Stimulated activated CD4-positive, alpha-beta T cell treated with anti-CD3 and anti-CD28 coated beads, Interleukin-4, amount 100 ng/mL, for 1 hour (primary cell): ENCODE results near the gene BMP8A.

Experiments
- DNase-seq: peaks from one replicate; pipeline ENCODE4 v3.0.0-alpha.2; 2020

BMP8A gene

GRCh38 chr1:39529901-39530535 lies 38.6 kb downstream of the BMP8A start:
- DNase-seq = no peak

DNA sequence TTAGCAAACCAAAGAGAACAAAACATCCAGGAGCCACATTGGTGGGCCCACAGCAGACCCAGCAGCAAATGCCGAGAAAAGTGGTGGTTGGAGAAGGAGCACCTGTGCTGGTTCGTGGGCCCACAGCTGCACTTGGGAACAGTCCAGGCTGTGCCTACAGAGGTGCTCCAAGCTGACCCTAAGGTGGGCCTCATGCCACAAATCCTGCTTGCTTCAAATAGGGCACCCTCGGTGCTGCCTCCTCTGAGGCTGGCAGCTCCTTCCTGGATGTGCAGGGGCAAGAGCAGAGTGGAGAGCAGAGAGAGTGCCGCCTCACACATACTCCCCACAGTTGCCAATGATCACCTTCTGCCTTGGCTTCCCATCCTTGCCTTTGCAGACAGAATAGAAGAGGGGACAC lies 40.1 kb downstream of the BMP8A start:
- no peak for DNase-seq

DNA sequence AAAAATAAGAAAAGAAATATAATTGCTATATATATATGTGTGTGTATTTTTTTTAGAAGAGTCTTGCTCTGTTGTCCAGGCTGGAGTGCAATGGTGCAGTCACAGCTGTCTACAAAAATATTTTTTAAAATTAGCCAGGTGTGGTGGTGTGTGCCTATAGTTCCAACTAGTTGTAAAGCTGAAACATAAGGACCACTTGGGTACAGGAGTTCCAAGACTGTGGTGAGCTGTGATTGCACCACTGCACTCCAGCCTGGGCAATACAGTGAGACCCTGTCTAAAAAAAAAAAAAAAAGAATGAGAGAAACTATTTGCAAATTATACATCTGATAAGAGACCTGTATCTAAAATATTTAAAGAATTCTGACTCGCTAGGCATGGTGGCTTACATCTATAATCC lies 42.0 kb downstream of the BMP8A start:
- no peak for DNase-seq

DNA sequence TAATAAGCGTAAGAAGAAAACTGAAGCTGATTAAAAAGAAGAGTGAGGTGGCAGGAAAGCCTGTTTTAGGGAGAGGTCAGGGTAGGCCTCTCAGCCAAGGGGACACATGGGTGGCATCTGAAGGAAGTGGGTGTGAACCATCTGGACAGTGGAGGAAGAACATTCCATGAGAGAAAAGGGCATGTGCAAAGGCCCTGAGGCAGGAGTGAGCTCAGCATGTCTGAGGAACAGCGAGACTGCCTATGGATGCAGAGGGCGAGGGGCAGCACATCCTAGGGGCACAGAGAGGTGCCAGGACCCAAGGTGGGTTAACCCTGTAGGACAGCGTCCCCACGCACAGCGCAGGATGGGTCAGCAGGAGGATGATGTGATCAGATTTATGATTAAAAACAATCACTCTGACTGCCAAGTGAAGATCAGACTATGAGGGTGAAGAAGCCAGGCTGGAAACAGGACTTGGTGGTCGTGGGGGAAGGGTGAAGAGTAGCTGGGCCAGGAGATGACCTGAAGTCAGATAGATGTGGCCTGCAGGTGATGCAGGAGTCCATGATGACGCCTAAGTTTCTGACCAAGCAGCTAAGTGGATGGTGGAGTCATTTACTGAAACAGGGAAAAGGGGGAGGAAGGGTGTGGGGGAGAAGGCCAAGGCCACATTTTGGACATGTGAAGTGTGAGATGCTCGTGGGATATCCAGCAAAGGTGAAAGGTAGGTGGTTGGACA lies 47.3 kb downstream of the BMP8A start:
- DNase-seq = no peak

- no peak for DNase-seq
Observed at GRCh38 chr1:39539252-39539790, 47.9 kb downstream of the BMP8A start.

DNA sequence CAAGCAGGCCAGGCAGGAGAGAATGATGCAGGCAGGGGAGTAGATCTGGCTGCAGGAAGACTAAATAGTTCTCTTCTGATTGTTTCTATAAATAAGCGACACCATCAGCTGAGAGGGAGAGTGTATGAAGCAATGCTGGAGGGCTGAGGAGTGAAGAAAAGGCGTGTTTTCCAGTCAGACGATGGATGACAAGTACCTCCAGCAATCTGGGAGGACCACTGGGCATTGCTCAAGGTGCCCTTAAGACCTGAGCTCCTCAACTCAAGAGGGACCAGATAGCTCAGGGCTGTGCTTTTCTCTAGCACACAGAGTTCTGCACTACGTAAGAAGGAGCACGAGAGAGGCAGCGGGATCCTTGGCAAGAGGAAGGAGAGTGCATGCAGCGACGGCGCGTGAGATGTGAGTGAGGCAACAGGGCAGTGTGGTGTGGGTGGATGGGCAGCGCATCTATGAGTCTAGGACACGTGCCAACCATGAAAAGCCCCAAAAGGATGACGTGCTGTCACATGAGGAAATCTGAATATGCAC lies 49.1 kb downstream of the BMP8A start:
- no peak for DNase-seq

DNA sequence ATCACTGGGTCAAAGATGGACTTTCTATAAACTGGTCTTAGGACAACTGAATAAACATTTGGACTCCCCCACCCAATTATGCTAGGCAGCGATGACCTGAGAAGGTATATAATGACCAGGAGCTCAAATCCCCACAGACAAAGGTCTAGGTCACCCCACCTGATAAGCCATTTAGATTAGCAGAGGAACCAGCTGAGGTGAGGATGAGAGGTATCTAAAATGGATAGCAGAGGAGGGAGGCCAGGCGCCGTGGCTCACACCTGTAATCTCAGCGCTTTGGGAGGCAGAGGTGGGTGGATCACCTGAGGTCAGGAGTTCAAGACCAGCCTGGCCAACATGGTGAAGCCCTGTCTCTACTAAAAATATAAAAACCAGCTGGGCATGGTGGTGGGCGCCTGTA lies 51.5 kb downstream of the BMP8A start:
- no peak for DNase-seq

DNA sequence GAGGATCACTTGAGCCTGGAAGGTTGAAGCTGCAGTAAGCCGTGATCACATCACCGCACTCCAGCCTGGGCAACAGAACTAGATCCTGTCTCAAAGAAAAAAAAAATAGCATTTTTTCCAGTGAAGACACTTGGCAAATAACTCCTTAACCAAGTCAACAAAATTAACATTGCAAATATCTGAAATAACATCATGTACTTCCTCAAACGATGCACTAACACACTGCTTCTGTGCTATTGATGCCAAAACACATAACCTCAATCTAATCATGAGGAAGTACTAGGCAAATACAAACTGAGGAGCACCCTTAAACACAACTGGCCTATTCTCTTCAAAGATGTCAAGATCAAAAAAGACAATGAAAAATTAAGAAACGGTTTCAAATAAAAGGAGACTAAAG lies 52.9 kb downstream of the BMP8A start:
- DNase-seq = no peak

GRCh38 chr1:39545531-39545930 lies 54.1 kb downstream of the BMP8A start:
- no peak for DNase-seq

DNA sequence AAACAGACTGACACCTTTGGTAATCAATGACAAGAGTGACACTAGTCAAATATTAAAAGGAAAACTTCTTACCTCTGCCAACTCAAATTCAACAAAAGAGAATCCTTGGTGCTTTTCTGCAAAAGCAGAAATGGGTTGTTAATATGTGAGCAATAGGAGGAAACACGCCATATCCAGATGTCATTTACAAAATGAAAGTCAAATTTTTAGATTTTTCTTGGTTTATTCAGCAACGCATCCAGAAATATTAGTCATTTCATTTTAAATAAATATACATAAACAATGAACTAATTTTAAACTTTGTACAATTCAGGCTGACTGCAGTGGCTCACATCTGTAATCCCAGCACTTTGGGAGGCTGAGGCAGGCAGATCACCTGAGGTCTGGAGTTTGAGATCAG lies 62.8 kb downstream of the BMP8A start:
- no peak for DNase-seq

GRCh38 chr1:39561279-39561678 lies 69.8 kb downstream of the BMP8A start:
- no peak for DNase-seq

DNA sequence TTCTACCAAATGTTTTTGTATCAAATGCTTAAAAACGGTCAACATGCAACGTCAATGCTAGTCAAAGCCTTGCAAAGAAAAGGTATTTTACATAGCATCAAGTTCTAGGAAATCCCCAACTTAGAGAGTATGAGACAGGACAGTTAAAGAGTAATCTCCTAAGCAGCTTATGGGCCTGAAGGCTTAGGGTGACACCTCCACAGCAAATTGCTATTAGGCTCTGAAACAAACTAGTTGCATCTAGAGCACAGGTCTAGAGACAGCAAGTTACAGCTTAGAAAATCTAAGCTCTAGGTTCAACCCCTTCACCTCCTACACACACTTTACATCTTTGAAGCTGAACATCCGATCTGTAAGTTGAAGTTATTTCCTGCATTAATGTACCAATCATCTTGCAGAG lies 71.5 kb downstream of the BMP8A start:
- no peak for DNase-seq

- no peak for DNase-seq
Observed at GRCh38 chr1:39563669-39564068, 72.2 kb downstream of the BMP8A start.

DNA sequence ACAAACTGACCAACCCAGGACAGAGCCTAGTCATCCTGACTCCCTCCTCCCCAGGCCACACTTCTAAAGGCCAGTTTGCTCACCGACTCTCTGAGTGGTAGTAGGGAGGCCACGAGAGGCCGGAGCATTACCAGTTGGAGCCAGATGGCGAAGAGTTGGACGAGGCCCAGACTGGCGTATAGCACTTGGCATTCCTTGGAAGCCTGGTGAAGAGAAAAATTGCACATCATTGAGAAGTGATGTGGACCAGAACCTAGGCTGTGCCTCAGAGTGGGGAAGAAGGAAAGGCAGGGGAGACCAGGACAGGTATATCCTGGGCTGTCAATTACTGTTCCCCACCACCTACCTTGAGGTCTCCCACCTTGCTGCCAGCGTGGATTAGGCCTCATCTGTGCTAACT lies 72.9 kb downstream of the BMP8A start:
- DNase-seq = no peak

- DNase-seq = no peak
Observed at GRCh38 chr1:39564941-39565340, 73.5 kb downstream of the BMP8A start.

DNA sequence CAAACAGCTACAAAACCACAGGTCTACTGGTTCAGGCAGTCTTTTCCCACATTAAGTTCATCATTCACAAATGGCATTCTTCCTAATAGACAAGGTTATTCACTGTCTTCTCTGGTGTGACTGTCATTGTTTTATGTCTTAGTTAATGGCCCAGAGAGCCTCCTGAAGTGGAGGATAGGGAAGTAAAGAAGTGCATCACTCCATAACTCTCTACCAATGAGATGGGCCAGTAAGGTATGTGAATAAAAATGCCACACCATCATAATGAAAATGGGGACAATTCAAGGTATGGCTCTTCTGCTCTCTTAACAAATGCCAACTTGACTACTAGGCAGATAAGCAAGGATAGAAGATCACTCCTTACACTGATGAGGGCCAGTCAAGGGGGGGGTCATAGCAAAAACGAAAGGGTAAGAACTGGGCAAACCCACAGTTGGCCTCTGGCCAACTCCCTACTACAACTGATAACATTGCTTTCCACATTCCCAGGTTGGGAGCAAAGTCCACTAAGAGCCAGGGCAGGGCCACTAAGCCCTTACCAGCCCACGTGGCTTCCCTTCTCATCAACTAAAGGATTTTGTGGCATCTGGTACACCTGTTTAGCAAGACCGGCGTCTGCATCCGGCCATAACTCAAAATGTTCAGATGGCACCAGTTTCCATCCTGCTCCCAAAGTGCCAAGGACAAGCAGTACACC lies 75.2 kb downstream of the BMP8A start:
- no peak for DNase-seq

- DNase-seq = no peak
Observed at GRCh38 chr1:39567302-39567701, 75.9 kb downstream of the BMP8A start.

DNA sequence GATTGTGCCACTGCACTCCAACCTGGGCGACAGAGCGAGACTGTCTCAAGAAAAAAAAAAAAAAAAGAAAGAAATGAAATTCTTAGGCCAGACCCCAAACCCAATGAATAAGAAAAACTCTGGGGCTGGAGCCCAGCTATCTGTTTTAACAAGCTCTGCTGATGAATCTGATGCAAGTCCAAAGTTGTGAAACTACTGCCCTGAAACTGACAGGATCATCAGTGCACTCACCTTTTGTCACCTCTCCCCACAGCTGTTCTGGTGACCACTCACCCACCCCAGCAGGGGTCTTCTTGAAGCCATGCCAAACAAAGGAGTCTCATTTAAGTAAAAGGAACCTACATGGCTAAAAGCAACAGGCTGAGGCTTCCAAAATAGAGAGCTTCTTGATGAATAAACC lies 76.8 kb downstream of the BMP8A start:
- DNase-seq = no peak

GRCh38 chr1:39569034-39569433 lies 77.6 kb downstream of the BMP8A start:
- no peak for DNase-seq

- no peak for DNase-seq
Observed at GRCh38 chr1:39570477-39571177, 79.2 kb downstream of the BMP8A start.

- no peak for DNase-seq
Observed at GRCh38 chr1:39571178-39571483, 79.7 kb downstream of the BMP8A start.

- no peak for DNase-seq
Observed at GRCh38 chr1:39572379-39573096, 81.1 kb downstream of the BMP8A start.

DNA sequence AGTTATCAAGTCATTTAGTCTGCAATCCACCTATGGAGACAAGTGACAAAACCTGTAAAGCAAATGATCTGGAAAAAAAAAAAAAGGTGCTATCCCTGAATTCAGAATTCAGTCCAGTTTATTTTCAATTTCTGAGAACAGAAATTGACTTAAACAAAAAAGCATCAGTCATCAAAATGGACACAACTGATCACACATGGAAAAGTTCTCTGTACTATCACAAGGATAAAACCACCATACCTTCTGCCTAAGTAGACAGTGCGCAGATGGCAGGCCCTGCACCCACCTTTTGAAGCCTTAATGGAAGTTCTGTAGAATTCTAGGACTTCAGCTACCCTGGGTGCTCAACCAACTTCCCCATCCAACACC lies 81.6 kb downstream of the BMP8A start:
- no peak for DNase-seq
